ENCODE measurements around the gene MARK4.

Gene MARK4

GRCh38 chr19:45206328-45206727, 44.7 kb upstream of the MARK4 start:
- no peaks in the 10 kb centered on the region for H3K9me2 ChIP-seq (replicated peaks; ENCODE audit: insufficient read depth, low read length)
- H3K9ac ChIP-seq (ENCODE audit: low read length), result no peak overlapping the region
- H3K27me3 ChIP-seq (ENCODE audit: low read length), result no peaks in the 10 kb centered on the region
- H3K36me3 ChIP-seq (ENCODE audit: low read length), result no peaks in the 10 kb centered on the region
- H3K27ac ChIP-seq (ENCODE audit: low read depth, low read length), result no peak overlapping the region
- H2AFZ ChIP-seq (ENCODE audit: low read depth, low read length, severe bottlenecking), result no peak overlapping the region
- H3K79me2 ChIP-seq (ENCODE audit: insufficient read depth, low read length), result no peaks in the 10 kb centered on the region
- peaks cover 2% of the 10 kb centered on the region; the same call in 1 of the 2 replicates for H3K9me3 ChIP-seq (ENCODE audit: insufficient read depth, low read length)
- TF ChIP-seq CTCF (IDR thresholded peaks at IDR 0.05; ENCODE audit: insufficient read depth, low read length, poor library complexity, severe bottlenecking), result no peak
- TF ChIP-seq EZH2phosphoT487 (conservative IDR thresholded peaks at IDR 0.05; ENCODE audit: low read length), result no peak
- H3K4me2 ChIP-seq (ENCODE audit: low read depth, low read length, poor library complexity, severe bottlenecking), result no peak overlapping the region
- H3K4me3 ChIP-seq (ENCODE audit: insufficient read depth, low read length, poor library complexity, severe bottlenecking), result no peak overlapping the region
- no peaks in the 10 kb centered on the region for H3F3A ChIP-seq (ENCODE audit: insufficient read depth)
- no peaks in the 10 kb centered on the region for H4K20me1 ChIP-seq (ENCODE audit: low read depth, low read length)

GRCh38 chr19:45211751-45212381, 39.2 kb upstream of the MARK4 start:
- H2AFZ ChIP-seq (ENCODE audit: low read depth, low read length, severe bottlenecking), result no peak overlapping the region
- no peaks in the 10 kb centered on the region for H3K9me3 ChIP-seq (ENCODE audit: insufficient read depth, low read length)
- H3K27me3 ChIP-seq (ENCODE audit: low read length), result no peaks in the 10 kb centered on the region
- no peak overlapping the region for H3K4me3 ChIP-seq (ENCODE audit: insufficient read depth, low read length, poor library complexity, severe bottlenecking)
- no peak overlapping the region for H3K27ac ChIP-seq (ENCODE audit: low read depth, low read length)
- H3K9me2 ChIP-seq (replicated peaks; ENCODE audit: insufficient read depth, low read length), result no peaks in the 10 kb centered on the region
- TF ChIP-seq CTCF (IDR thresholded peaks at IDR 0.05; ENCODE audit: insufficient read depth, low read length, poor library complexity, severe bottlenecking) (no peak), EZH2phosphoT487 (conservative IDR thresholded peaks at IDR 0.05; ENCODE audit: low read length) (no peak)
- H3K79me2 ChIP-seq (ENCODE audit: insufficient read depth, low read length), result no peaks in the 10 kb centered on the region
- H3K9ac ChIP-seq (ENCODE audit: low read length), result no peak overlapping the region
- H4K20me1 ChIP-seq (ENCODE audit: low read depth, low read length), result no peaks in the 10 kb centered on the region
- no peak overlapping the region for H3K4me2 ChIP-seq (ENCODE audit: low read depth, low read length, poor library complexity, severe bottlenecking)
- H3K36me3 ChIP-seq (ENCODE audit: low read length), result no peaks in the 10 kb centered on the region
- no peaks in the 10 kb centered on the region for H3F3A ChIP-seq (ENCODE audit: insufficient read depth)

- Histone ChIP-seq H2AFZ (ENCODE audit: low read depth, low read length, severe bottlenecking) (no peak overlapping the region), H3K79me2 (ENCODE audit: insufficient read depth, low read length) (no peaks in the 10 kb centered on the region), H3K4me2 (ENCODE audit: low read depth, low read length, poor library complexity, severe bottlenecking) (no peak overlapping the region), H3K36me3 (ENCODE audit: low read length) (no peaks in the 10 kb centered on the region), H3K9me3 (ENCODE audit: insufficient read depth, low read length) (no peaks in the 10 kb centered on the region), H4K20me1 (ENCODE audit: low read depth, low read length) (no peaks in the 10 kb centered on the region), H3K27ac (ENCODE audit: low read depth, low read length) (no peak overlapping the region), H3F3A (ENCODE audit: insufficient read depth) (no peaks in the 10 kb centered on the region), H3K27me3 (ENCODE audit: low read length) (no peaks in the 10 kb centered on the region), H3K4me3 (ENCODE audit: insufficient read depth, low read length, poor library complexity, severe bottlenecking) (no peak overlapping the region), H3K9ac (ENCODE audit: low read length) (no peak overlapping the region), H3K9me2 (replicated peaks; ENCODE audit: insufficient read depth, low read length) (no peaks in the 10 kb centered on the region)
- TF ChIP-seq EZH2phosphoT487 (conservative IDR thresholded peaks at IDR 0.05; ENCODE audit: low read length), result no peak
- TF ChIP-seq CTCF (IDR thresholded peaks at IDR 0.05; ENCODE audit: insufficient read depth, low read length, poor library complexity, severe bottlenecking), result no peak
These were observed 38.0 kb upstream of the MARK4 start for GRCh38 chr19:45213031-45213430.

All from SU-DHL-6 (cell line).